ENCODE results near the gene SH3GL2.
"Not testable (repeated sequence)": the region's sequence is repeated elsewhere in the genome, so short reads cannot be mapped to it uniquely, and the experiment has no call there.

The SH3GL2 gene

DNA sequence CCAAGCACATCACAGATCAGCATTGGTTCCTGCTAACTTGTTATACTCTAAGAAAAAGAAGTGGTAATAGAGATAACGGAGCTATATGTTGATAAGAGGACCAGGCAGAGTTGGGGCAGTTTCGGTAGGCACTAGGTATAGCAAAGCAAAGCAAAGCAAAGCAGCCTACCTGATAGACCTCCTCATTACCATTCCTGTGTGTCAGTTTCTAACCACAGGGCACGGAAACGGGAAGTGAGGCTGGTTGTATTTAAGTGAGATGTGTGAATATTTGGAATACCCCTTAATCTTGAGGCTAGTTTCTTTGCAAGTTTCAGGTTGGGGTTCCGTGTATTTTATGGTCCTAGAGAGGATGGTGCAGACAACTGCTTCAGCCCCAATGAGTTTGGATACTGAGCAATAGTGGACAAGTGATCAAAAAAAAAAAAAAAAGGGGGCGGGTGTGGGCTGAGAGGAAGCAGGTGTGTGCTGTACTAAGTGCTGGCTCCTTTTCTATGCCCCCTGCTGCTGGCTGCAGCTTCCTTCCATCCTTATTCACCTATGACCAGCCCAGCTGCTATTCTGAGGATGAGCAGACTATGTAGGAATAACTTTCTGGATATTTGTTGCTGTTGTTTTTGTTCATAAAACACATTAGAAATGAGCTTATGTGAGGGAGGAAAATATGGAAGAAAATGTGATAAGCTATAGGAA, 183.3 kb downstream of the SH3GL2 start:
- DNase-seq, result no peak

DNA sequence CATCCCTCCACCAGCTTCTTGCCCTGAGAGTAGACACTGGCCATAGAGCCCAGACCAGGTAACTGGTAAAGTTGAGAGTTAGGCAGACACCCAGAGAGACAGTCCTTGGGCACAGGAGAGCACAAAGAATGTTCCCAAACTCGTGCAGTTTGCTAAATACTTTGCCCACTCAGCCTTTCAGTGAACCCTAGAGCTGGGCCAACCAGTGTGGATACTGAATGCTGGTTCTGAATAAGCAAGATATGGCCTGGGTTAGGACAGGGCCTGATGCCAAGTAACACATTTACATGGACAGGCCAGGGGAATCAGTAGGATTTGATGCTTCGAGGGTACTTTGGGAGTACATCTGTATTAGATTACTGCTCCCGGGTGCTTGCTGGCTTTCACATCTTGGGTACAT, 185.4 kb downstream of the SH3GL2 start:
- DNase-seq, result no peak

DNA sequence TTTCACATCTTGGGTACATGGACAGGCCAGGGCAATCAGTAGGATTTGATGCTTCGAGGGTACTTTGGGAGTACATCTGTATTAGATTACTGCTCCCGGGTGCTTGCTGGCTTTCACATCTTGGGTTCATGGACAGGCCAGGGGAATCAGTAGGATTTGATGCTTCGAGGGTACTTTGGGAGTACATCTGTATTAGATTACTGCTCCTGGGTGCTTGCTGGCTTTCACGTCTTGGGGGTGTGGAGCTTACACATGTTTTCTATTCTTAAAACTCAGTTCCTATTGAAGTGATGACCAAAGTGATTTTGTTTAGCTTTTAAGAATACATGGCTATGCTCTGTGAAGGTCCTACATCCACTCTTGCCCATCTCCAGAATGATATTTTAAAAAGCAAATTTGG, 186.3 kb downstream of the SH3GL2 start:
- not testable (repeated sequence) for DNase-seq

DNA sequence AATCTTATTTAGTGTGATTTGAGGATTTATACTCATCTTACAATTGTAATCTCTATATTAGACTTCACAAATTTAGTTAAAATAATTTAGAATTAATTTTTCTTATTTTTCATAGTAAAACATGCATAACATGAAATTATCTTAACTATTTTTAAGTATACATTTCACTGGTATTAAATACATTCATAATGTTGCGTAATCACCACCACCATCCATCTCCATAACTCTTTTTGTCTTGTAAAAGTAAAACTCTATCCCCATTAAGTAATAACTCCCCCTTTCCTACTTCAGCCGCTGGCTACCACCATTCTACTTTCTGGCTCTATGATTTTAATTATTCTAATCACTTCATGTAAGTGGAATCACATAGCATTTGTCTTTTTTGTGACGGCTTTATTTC, 193.4 kb downstream of the SH3GL2 start:
- DNase-seq, result no peak

DNA sequence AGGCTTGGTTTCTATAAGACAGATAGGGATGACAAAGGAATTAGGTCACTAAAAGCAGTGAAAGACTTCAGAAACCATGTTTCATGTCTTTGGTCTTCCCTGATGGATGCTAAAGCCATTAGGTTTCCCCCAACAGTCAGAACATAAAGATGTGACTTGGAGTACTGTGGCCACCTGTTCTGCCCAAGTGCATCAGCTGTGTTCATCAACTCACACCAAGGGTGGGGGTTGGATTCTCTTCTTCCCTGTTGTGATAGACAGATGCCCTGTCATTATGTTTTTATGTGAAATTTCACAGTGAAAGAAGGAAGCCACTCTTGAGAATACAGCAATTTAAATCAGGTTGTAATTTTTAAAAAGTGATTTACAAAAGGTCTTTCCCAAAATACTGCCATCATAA, 196.8 kb downstream of the SH3GL2 start:
- DNase-seq, result no peak

DNA sequence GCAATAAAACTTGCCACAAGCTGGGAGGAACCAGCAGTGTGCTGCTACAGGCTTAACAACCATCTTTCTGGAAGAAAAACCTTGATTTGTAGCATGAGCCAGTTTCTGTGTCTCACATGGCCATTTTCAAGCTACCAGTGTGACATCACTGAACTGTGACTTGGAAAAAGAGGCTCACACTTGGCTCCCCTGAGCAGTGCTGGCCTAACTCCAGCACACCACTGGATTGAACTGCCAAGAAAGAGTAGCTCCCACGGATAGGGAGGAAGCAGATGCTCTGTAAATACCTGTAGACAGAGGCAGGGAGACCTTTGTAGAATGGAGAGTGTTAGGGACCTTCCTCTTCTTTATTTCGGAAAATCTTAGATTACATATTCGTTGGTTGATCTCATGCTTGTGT, 197.9 kb downstream of the SH3GL2 start:
- no peak for DNase-seq

DNA sequence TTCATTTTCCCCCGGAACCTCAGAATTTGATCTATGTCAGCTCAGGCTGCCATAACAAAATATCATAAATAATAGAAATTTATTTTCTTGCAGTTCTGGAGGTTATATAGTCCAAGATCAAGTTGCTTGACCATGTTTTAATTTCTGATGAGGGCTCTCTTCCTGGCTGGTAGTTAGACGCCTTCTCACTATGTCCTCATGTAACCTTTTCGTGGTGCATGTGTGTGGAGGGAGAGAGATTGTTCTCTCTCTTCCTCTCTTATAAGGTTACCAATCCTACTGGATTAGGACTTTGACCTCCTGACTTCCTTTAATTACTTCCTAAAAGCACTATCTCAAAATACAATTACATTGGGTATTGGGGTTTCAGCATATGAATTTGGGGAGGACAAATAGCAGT, 198.6 kb downstream of the SH3GL2 start:
- DNase-seq, result no peak

DNA sequence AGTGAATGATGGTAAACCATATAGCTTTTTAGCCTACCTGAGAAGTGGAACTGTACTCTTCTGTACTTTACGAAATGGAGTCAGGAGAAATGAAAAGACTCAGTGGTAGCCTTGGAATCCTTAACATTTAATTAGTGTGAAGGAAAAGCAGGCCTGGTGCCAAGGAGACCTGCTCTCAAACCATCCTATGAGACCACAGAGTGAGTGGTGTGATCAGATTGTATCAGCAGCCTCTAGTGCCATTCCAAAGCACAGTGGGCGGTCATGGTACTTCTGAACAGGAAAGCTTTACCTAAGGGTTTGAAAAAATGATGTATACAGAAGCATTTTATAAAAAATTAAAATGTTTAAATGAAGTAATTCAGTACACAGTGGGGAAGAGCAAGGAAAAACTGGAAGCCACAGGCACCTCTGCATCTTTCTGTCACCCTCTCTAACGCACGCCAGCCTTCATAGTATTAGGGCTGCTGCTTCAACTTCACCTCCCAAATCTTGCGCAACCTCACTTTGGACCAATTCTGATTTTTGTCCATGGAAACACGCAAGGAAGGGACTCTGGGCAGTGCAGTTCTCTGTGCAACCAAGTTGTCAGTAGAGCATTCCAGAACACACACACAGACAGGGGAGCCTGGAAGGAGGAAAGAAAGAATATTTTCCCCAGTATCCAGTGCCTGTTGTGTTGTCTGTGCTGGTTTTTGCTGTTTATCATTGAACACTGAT, 203.7 kb downstream of the SH3GL2 start:
- DNase-seq, result no peak

DNA sequence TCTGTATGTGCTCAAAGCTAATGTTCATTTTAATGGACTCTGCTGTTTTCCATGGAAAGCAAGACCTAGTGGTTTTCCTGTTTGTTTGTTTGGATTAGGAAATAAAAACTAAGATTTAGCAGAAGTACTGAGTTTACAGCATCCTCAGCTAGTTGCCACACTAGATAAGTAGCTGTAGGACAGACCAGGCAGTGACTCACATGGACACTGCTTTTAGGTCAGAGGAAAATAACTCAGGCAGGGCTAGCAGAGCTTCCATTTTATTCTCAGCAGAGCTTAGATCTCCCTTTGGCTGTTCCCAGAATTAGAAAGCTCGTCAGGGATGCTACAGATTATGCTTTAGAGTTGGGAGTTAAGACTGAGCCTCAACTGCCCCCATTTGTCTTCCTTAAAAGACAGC, 204.4 kb downstream of the SH3GL2 start:
- no peak for DNase-seq

DNA sequence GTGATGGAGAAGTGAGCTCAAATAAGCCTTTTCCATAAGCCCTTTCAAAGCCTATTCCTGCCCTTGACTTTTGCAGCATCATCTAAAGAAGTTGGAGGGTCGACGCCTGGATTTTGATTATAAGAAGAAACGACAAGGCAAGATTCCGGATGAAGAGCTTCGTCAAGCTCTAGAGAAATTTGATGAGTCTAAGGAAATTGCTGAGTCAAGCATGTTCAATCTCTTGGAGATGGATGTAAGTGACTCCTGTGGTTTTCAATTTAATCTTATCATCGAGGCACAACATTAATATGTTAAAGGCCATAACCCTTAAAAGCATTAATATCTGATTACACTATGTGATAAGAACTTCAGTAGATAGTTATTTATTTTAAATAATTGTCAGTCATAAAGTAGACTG, 210.4 kb downstream of the SH3GL2 start:
- no peak for DNase-seq

DNA sequence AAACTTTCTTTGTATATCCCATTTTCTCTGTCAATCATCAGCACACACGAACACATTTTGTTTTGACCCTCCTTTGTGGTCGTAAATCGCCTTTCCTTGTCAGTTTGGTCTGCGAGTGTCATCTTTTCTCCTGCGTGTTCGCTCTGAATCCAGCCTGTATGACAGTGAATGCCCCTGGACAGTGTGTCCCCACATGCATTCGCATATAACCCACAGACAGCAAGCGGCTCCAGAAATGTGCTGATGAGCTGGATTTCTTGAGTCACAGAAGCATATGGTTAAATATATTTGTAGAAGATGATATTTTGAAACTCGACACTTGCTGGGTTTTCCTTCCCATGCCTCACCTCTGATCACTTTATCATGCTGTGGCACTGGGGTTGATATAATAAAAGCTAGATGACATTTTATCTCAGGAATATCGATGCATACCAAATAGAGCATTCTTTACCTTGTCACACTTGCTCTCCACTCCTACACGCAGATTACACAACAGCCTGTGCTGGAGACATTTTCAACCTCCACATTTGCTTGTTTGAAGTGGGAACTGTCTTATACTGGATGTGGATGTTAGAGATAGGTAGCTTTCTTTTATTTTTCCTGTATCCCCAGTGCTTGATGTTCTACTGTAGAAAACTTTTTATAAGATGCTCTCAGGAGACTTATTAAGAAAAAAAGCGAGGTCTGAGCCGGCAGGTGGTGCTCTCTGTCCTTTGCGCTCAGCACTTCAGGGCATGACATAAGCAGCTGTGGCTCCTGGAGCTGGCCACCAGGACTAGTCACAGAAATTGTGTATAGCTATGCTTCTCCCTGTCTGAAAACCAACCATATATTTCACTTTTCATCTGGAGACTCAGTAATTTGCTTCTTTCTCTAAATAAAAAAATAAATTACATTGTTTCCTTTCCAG, 215.1 kb downstream of the SH3GL2 start:
- DNase-seq, result no peak

DNA sequence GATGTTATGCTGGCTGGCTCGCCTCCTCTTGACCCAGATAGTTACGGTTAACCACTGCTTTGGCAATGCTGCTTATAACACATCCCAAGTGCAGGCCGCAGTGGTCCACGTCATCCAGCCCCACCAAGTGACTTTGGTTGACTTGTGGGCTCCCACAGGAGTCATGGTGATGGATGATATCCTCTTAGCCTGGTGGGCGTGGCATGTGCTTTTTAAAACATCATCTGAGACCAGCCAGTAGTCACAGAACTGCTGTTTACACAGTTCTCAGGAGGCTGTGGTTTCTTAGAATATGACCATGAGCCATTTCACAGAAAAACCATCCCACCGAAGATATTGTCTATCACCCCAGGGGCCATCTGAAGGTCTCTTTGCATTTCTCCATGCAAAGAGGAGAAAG, 216.9 kb downstream of the SH3GL2 start:
- no peak for DNase-seq

DNA sequence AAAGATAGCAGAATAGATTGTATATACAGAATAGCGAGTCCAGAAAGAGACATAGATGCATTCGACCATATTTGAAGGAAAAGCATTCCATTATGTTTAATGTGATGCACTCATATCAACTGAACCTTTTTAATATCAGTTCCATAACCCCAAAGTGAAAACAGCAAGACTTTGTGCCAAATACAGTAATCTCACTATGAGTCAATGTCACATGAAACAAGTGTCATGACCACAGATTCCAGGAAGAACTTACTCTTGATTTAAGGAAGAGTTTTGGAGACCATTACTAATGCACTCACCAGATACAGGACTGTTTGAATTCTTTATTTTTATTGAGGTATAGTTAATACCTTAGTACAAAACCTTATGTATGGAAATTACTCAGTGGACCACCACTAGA, 220.5 kb downstream of the SH3GL2 start:
- DNase-seq, result no peak

DNA sequence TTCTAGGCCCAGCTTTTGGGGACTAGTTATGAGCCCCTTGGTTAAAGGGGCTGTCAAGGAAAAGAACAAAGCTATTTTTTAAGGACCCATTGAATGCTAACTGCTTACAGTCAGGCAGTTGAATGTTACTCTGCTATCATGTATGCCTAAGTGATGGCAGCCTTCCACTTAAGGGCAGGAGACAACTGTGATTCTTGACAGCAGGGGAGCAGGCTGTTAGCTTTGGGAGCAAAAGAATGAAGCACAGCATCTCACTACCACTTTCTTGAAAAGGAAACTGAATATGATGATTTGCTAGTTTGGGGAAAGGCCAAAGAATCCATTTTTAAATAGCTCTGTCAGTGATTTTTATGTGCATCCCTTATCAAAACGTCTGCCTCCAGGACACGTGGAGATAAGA, 221.6 kb downstream of the SH3GL2 start:
- DNase-seq, result no peak

DNA sequence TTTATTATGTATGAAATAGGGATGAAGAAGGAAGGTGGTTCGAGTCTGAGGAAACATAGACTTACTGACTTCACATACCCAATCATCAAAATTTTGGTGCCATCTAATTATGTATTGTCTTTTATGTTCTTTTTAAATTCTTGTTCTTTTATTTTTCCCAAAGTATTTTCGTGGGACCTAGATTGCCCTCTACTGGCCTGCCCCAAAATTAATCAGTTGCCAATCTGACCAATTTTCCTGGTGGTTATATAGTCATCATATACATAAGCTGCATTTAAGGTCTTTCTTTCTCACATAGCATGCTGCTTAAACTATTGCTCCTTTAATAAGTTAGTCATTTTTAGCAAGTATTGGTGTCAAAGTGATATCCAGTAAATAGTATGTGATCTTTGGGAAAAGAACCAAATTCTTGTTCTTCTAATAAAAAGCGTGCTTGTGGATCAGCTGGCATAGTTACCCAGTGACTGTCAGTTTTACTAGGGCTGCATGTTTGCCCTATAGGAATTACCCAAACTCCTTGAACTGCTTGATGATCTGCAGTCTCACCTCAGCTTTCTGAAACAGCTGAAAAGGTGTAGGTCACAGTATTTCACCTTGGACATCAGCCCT, 223.5 kb downstream of the SH3GL2 start:
- no peak for DNase-seq

DNA sequence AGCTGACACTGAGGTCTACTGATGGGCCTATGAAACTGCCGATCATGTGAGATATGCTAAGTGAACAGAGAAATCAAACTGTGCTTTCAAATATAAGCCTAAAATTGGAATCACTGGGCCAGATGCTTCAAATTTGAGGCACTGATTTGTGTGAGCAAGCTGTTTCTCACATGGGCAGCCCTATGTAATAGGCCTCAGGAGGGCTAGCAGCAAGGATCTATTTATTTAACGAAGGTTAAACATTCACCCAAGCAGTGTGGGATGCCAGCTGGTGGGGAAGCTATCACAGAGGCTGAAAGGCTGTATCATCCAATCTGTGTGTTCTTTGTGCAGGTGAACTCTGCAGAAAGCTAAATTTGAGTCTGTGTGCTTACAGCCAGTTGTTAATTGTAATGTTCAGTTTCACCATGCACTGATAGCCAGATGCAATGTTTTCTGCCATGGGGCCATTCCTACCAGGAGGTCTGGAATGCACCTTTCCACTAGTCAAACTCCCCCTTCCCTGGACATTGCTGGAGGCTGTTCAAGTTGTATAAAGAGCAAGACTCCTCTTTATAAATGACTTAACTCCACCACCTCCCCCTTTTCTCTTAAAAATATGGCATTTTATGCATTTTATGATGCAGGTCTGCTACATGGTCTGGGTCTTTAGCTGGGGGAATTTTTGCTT, 228.9 kb downstream of the SH3GL2 start:
- DNase-seq, result no peak

DNA sequence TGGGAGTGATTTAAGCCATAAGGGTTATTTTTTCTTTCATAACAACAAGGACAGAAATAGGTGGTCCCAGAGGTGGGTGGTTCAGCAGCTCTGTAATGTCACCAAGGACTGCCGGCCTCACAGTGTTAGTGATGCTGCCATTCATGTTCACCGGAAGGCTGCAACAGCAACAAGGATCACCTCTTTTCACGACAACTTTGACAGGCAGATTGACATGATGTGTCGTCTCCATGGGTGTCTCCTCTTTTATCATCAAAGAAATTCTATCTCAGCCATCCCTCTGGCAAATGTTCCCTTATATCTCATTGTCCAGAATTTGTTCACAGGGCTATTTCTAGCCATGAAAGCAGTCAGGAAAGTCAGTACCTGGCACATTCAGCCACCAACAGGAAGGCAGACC, 231.5 kb downstream of the SH3GL2 start:
- no peak for DNase-seq

DNA sequence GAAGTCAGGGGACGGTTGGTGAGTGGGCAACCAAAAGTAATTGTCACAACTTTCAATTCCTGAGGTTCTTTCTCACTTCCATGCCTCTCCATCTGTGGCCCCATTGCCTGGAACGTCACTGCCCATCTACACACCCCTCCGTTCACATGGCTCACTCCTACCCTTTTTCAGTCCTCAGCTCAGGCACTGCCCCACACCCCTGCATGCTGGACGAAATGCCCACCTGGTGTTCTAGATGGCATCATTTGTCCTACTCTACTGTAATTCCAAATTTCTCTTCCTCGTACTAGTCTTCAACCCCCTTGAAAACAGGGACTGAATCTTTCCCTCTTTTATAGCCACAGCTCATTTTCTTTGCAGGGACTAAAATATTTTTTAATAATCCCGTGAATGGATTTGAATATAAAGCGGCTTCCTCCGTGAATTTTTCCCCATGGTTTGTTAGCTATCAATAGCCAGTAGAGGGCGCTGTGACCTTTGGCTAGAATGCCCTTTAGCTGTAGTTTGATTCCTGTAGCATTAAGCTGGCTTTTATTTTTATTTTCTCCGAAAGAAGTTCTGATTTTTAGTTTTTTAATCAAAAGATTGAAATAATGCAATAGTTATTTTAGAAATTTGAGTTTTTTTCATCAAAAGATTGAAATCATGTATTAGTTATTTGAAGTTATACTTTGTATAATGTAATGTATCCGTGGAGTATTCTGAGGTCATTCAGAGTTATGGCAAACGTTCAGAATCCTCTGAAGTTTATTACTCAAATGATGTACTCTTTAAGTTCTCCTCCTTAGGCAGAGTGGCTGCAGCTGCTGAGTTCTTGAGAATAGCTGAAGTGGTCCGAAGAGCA, 232.1 kb downstream of the SH3GL2 start:
- DNase-seq, result peak; percentile 3

DNA sequence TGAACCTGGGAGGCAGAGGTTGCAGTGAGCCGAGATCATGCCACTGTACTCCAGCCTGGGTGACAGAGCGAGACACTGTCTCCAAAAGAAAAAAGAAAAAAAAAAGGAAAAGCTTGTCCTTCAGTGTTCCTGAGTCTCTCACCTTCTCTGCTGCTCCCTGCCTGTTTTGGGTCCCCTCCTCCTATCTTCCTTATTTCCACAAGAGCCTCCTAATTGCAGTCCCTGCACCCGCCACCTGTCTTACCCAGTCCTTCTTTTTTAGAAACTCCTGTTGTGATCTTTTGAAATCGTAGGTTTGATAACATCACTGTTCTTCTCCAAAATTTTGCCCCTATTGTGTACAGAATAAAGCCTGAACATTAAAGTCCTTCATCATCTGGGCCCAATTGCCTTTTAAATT, 234.9 kb downstream of the SH3GL2 start:
- no peak for DNase-seq

DNA sequence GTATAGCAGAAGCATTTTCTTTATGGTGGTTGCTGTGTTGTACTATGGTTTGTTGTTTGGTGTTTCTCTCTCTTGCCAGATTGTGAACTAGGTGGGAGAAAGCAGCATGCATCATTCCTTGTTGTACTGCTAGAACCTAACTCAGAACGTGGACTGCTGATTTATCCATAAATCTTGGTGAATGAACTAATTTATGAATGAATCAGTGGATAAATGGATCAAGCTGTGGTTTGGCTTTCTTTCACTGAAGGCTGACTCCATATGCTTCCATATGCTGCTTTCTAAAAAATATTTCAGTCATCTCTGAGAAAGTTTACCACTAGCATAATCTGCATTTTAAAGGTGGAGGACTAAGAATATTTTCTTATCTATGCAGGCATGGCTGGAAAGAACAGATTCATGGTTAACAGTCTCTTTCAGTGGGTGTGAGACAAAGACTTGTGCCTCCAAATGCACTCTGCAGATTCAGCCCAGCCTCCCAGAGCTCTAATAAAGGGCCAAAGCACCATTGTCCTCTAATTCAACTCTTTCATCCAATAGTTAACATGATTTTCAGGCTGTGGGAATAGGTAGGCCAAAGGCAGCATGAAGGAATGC, 237.7 kb downstream of the SH3GL2 start:
- DNase-seq, result no peak

DNA sequence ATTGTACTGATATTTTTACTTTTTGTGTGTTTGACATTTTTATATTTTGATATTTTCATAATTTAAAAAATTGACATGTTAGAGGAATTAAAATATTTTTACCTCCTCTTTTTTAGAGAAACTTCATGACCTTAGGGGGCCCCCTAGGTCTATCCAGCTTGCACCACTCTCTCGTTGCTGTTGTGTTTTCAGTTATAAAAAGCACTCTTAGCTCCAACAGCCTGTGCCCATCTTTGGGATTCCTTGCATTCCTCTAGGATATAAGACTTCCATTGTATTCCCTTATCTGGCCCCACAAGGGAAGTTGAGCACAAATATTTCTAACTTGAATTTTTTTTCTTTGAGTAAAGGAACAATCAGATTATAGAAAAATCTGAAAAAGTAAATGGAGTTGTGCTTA, 245.3 kb downstream of the SH3GL2 start:
- DNase-seq, result no peak
